Left lung (tissue), 10 donors: ENCODE data around the gene SPOCK1. TPM values are rescaled to one million over a fixed set of nuclear protein-coding genes. Genes with fewer than 3 reads are reported as not detected.

Experiments
- ATAC-seq: fragments of 200-7000 bp; cut with Tn5 transposase; one replicate; pipeline ENCODE4 v1.9.1; 2020; ENCODE audit warnings: moderate library complexity
- DNase-seq, 4 donors: peaks; one replicate each; pipeline ENCODE4 v3.0.0-alpha.2; 2013 to 2020
- H3K27ac ChIP-seq, 2 donors: fragments of 200-600 bp; sonication (generic) in 1 of 2; one replicate each; pipeline versions ENCODE4 v1.5.0 to v1.8.0; 2020 to 2021
- H3K27me3 ChIP-seq, 2 donors: fragments of 200-600 bp; sonication (generic) in 1 of 2; one replicate each; pipeline versions ENCODE4 v1.5.0 to v1.8.0; 2020 to 2021
- H3K36me3 ChIP-seq, 2 donors: fragments of 200-600 bp; sonication (generic) in 1 of 2; one replicate each; pipeline versions ENCODE4 v1.5.0 to v1.8.0; 2020 to 2021
- H3K4me1 ChIP-seq, 2 donors: fragments of 200-600 bp; one replicate each; pipeline ENCODE4 v1.8.0; 2021
- H3K4me3 ChIP-seq, 2 donors: fragments of 200-600 bp; sonication (generic) in 1 of 2; one replicate each; pipeline versions ENCODE4 v1.5.0 to v1.8.0; 2020 to 2021; ENCODE audit warnings: mild to moderate bottlenecking in 1 of 2
- H3K9me3 ChIP-seq, 2 donors: fragments of 200-600 bp; sonication (generic) in 1 of 2; one replicate each; pipeline versions ENCODE4 v1.5.0 to v1.8.0; 2020 to 2021
- intact Hi-C, 2 donors: fragments of 100-400 bp; cut with DNase I; formaldehyde crosslinking; loops; one replicate each; pipeline versions ENCODE4 v1.11.2 to v1.14.2; 2022
- polyA plus RNA-seq, 6 donors: library from polyadenylated mRNA; unstranded; fragments of 120-200 nt; gene quantifications; one replicate each; pipeline ENCODE4 v1.2.1, GENCODE V29; 2013; ENCODE audit not compliant: insufficient read length in 6 of 6
- total RNA-seq, 2 donors: library from RNA; stranded (reverse); fragmentation: NEBNext Ultra II Directional; extraction: Animal tissue kit (Norgen Biotek cat#: 25700); gene quantifications; one replicate each; pipeline ENCODE4 v1.2.1, GENCODE V29; 2021
- TF ChIP-seq, protein P1 (sequence below), 2 donors: fragments of 200-600 bp; sonication (generic) in 1 of 2; IDR thresholded peaks; one replicate each; pipeline versions ENCODE4 v1.5.0 to v1.8.0; 2021; ENCODE audit warnings: antibody characterized with exemption in 2 of 2
- donor health status: DM: no; HTN: yes; CAD: no.
- donor health status: DM: no; HTN: no; CAD: no.

Gene SPOCK1
- total and polyA plus RNA-seq, 8 donors = 0.43 to 7.6 (median 0.73) TPM

DNA sequence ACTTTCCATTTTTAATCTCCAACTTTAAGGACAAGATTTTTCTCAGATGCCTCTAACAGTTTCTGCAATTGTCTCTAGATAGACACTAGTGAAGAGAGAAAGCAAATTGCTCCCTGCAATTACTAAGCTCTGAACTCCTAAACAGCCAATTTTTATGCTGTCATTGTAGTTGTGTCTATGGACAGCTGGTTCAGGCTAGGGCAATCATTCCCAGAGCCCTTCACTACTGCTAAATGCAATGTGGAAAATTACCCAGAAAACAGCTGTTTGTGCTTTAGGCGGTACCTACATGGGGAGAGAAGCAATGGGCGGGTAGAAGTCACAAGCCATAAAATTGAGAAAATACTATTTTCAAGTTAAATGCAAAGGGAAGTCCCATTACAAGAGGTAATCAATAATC lies 211.6 kb downstream of the SPOCK1 start:
- intact Hi-C loops = no loop called here
- Histone ChIP-seq H3K4me3 (no peak overlapping the region), H3K27me3 (no peaks in the 10 kb centered on the region), H3K36me3 (no peaks in the 10 kb centered on the region), H3K9me3 (no peaks in the 10 kb centered on the region), H3K27ac (no peak overlapping the region), H3K4me1 (no peaks in the 10 kb centered on the region)
- DNase-seq (no peak), ATAC-seq (no peak)
- TF ChIP-seq, protein P1, sequence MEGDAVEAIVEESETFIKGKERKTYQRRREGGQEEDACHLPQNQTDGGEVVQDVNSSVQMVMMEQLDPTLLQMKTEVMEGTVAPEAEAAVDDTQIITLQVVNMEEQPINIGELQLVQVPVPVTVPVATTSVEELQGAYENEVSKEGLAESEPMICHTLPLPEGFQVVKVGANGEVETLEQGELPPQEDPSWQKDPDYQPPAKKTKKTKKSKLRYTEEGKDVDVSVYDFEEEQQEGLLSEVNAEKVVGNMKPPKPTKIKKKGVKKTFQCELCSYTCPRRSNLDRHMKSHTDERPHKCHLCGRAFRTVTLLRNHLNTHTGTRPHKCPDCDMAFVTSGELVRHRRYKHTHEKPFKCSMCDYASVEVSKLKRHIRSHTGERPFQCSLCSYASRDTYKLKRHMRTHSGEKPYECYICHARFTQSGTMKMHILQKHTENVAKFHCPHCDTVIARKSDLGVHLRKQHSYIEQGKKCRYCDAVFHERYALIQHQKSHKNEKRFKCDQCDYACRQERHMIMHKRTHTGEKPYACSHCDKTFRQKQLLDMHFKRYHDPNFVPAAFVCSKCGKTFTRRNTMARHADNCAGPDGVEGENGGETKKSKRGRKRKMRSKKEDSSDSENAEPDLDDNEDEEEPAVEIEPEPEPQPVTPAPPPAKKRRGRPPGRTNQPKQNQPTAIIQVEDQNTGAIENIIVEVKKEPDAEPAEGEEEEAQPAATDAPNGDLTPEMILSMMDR (IDR thresholded peaks at IDR 0.05) = no peak

GRCh38 chr5:137286025-137286610 lies 213.0 kb downstream of the SPOCK1 start:
- no peaks in the 10 kb centered on the region for H3K4me1 ChIP-seq
- no peaks in the 10 kb centered on the region for H3K9me3 ChIP-seq
- ATAC-seq = no peak
- TF ChIP-seq, protein P1 (IDR thresholded peaks at IDR 0.05) = no peak
- intact Hi-C loops = no loop called here
- H3K27me3 ChIP-seq = peaks cover 0 to 8% of the 10 kb centered on the region in 2 donors
- H3K27ac ChIP-seq = no peak overlapping the region
- H3K4me3 ChIP-seq = no peak overlapping the region
- H3K36me3 ChIP-seq = no peaks in the 10 kb centered on the region
- no peak for DNase-seq

GRCh38 chr5:137283801-137284200 lies 215.3 kb downstream of the SPOCK1 start:
- Histone ChIP-seq H3K27ac (no peak overlapping the region), H3K4me3 (no peak overlapping the region), H3K4me1 (no peaks in the 10 kb centered on the region), H3K36me3 (no peaks in the 10 kb centered on the region), H3K9me3 (no peaks in the 10 kb centered on the region), H3K27me3 (peaks cover 0 to 8% of the 10 kb centered on the region in 2 donors)
- intact Hi-C loops = no loop called here
- DNase-seq = no peak
- TF ChIP-seq, protein P1 (IDR thresholded peaks at IDR 0.05) = no peak
- ATAC-seq = no peak

GRCh38 chr5:137282216-137282615 lies 216.9 kb downstream of the SPOCK1 start:
- no peaks in the 10 kb centered on the region for H3K9me3 ChIP-seq
- TF ChIP-seq, protein P1 (IDR thresholded peaks at IDR 0.05) = no peak
- no peaks in the 10 kb centered on the region for H3K36me3 ChIP-seq
- DNase-seq = no peak
- ATAC-seq = peak; percentile 56
- H3K4me3 ChIP-seq = no peak overlapping the region
- intact Hi-C loops = no loop called here
- H3K27ac ChIP-seq = no peak overlapping the region
- peaks cover 0 to 8% of the 10 kb centered on the region in 2 donors for H3K27me3 ChIP-seq
- no peaks in the 10 kb centered on the region for H3K4me1 ChIP-seq

DNA sequence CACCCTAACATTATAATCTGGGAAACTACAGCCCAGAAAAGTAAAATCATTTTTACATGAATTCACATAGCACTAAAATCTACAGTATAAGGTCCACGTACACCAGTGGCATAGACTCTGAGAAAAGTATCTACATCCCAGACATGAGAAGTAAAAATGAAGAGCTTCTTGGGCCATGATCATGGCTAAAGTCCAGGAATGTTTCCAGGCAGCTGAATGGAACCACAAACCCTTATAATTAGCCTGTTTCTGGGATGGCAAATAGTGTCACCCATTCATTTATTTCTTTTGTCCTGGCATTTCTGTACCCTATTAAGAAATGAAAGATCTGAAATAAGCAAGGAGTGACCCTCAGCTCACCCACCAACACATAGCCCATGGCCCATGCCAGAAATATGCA lies 217.9 kb downstream of the SPOCK1 start:
- H3K4me1 ChIP-seq = no peaks in the 10 kb centered on the region
- H3K9me3 ChIP-seq = no peaks in the 10 kb centered on the region
- intact Hi-C loops = no loop called here
- TF ChIP-seq, protein P1 (IDR thresholded peaks at IDR 0.05) = no peak
- no peak overlapping the region for H3K27ac ChIP-seq
- DNase-seq (no peak), ATAC-seq (no peak)
- no peak overlapping the region for H3K4me3 ChIP-seq
- no peaks in the 10 kb centered on the region for H3K36me3 ChIP-seq
- peaks cover 0 to 8% of the 10 kb centered on the region in 2 donors for H3K27me3 ChIP-seq
